GM18517 (cell line): ENCODE measurements around the gene TMEM255B.
"Not testable (repeated sequence)": the region's sequence is repeated elsewhere in the genome, so short reads cannot be mapped to it uniquely, and the experiment has no call there.

Experiments used
- ATAC-seq: cut with Tn5 transposase; IDR thresholded peaks from one replicate; pipeline ENCODE4 v1.9.1; 2021; ENCODE audit warnings: mild to moderate bottlenecking, moderate library complexity; ENCODE audit not compliant: unreplicated experiment

TMEM255B gene

GRCh38 chr13:113758651-113759524 lies at the start of gene TMEM255B:
TMEM255B (plus strand) TSS chr13:113759226; CDS start chr13:113759270, 44 bp downstream.
- peak; percentile 52 for ATAC-seq

GRCh38 chr13:113722921-113723320 lies 36.1 kb upstream of the TMEM255B start:
- no peak for ATAC-seq

GRCh38 chr13:113723410-113724015 lies 35.5 kb upstream of the TMEM255B start:
- ATAC-seq = no peak

GRCh38 chr13:113724016-113724758 lies 34.8 kb upstream of the TMEM255B start:
- no peak for ATAC-seq

GRCh38 chr13:113724780-113725315 lies 34.2 kb upstream of the TMEM255B start:
- no peak for ATAC-seq

GRCh38 chr13:113725329-113726105 lies 33.5 kb upstream of the TMEM255B start:
- not testable (repeated sequence) for ATAC-seq

GRCh38 chr13:113726106-113726821 lies 32.8 kb upstream of the TMEM255B start:
- ATAC-seq = not testable (repeated sequence)

- no peak for ATAC-seq
Measured at GRCh38 chr13:113726961-113727411, 32.0 kb upstream of the TMEM255B start.

GRCh38 chr13:113728571-113729054 lies 30.4 kb upstream of the TMEM255B start:
- no peak for ATAC-seq

- no peak for ATAC-seq
Measured at GRCh38 chr13:113729187-113730019, 29.6 kb upstream of the TMEM255B start.

GRCh38 chr13:113730258-113730691 lies 28.8 kb upstream of the TMEM255B start:
- ATAC-seq = no peak

- no peak for ATAC-seq
Measured at GRCh38 chr13:113730831-113731191, 28.2 kb upstream of the TMEM255B start.

GRCh38 chr13:113731192-113732175 lies 27.5 kb upstream of the TMEM255B start:
- no peak for ATAC-seq

GRCh38 chr13:113732176-113732960 lies 26.7 kb upstream of the TMEM255B start:
- no peak for ATAC-seq

- ATAC-seq = no peak
Measured at GRCh38 chr13:113732961-113733950, 25.8 kb upstream of the TMEM255B start.
